SK-N-MC (cell line): ENCODE data around the gene GPR151.

Source experiments
- FOXP2 ChIP-seq: optimal IDR thresholded peaks from 2 replicates; pipeline ENCODE3; 2011; ENCODE audit warnings: mild to moderate bottlenecking, moderate library complexity; ENCODE audit not compliant: insufficient read depth; ENCODE audit errors: extremely low read length, control extremely low read depth
- POLR2AphosphoS5 ChIP-seq: IDR thresholded peaks from 2 replicates; pipeline ENCODE4 v1.6.1; 2012; ENCODE audit warnings: mild to moderate bottlenecking, low read depth, low read length, borderline replicate concordance

DNA sequence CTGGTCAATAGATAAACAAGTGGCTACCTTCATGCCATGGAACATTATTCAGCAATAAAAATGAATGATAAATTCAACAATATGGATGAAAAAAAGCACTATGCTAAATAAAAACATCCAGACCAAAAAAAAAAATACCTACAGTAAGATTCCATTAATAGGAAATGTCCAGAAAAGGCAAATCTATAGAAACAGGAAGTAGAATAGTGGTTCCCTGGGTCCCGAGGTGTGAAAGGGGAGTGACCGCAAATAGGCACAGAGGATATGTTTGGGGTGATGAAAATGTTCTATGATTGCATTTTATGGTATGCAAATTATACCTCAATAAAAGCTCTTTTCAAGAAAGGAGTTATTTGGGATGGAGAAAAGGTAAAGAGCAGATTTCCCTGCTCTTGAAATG lies 3.6 kb upstream of the GPR151 start:
- no peak for TF ChIP-seq POLR2AphosphoS5
- TF ChIP-seq FOXP2 = no peak
